ENCODE data around the gene STAM2.
A peak's percentile ranks its signal among the peaks of the same experiment; 100 is the strongest.
"Not testable (repeated sequence)": the region's sequence is repeated elsewhere in the genome, so short reads cannot be mapped to it uniquely, and the experiment has no call there.

STAM2 gene

DNA sequence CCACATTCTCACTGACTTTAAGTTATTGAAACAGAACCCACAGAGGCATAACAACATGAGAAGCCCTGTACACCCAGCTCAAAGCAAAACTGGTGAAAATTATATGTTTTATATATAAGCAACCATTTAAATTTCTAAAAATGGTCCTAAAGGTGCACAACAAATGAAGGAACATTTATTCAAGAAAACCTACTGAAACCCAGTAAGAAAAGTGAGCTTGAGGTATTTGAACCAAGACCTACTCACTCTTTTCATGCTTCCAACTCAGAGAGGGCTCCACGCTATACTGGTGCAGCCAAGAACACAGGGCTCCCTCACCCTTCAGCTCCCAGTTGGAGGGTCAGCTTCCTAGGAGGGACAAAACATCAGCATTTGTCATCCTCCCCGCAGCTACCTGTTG lies 74.6 kb downstream of the STAM2 start:
- Mint-ChIP-seq H3K27ac (no peak overlapping the region), H3K4me3 (no peak overlapping the region), H3K4me1 (ENCODE audit: low read depth) (peaks cover 20% of the 10 kb centered on the region), H3K36me3 (ENCODE audit: low read depth) (no peaks in the 10 kb centered on the region), H3K27me3 (peaks cover 51% of the 10 kb centered on the region), H3K9me3 (no peaks in the 10 kb centered on the region)

DNA sequence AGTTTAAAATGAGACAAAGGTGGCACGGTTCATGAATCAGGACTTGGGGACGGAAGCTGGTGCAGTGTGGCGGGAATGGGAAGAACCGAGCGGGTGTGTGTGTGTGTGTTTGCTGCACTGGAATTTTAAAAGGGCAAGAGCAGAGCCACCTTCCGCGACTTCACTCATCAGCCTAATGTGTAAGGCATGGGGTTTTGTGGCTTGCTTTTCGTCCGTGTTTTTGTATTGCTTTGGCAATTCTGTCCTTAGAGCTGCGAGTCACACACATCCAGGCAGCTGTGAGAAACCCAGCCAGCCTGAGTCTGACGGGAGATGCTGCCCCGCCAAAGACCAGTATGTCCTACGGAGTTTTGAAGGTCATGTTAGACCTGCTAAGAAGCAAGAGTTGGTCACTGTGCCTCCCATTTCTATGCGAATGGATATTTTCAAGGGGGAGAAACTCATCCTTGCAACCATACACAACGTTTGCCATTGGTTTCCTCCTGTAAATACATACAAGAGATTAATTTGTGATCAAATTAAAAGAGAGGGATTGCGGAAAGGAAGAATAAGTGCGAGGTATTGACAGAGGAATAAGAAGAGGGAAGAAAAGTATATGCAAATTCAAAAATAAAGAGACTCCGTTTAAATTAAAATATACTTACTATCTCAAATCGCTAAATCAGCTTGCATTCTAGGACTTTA lies 76.1 kb downstream of the STAM2 start:
- Mint-ChIP-seq H3K9me3 (no peaks in the 10 kb centered on the region), H3K27me3 (peaks cover 60% of the 10 kb centered on the region), H3K36me3 (ENCODE audit: low read depth) (no peaks in the 10 kb centered on the region), H3K4me1 (ENCODE audit: low read depth) (peaks cover 20% of the 10 kb centered on the region), H3K27ac (peak overlapping the region; percentile 47), H3K4me3 (peak overlapping the region; percentile 85)

DNA sequence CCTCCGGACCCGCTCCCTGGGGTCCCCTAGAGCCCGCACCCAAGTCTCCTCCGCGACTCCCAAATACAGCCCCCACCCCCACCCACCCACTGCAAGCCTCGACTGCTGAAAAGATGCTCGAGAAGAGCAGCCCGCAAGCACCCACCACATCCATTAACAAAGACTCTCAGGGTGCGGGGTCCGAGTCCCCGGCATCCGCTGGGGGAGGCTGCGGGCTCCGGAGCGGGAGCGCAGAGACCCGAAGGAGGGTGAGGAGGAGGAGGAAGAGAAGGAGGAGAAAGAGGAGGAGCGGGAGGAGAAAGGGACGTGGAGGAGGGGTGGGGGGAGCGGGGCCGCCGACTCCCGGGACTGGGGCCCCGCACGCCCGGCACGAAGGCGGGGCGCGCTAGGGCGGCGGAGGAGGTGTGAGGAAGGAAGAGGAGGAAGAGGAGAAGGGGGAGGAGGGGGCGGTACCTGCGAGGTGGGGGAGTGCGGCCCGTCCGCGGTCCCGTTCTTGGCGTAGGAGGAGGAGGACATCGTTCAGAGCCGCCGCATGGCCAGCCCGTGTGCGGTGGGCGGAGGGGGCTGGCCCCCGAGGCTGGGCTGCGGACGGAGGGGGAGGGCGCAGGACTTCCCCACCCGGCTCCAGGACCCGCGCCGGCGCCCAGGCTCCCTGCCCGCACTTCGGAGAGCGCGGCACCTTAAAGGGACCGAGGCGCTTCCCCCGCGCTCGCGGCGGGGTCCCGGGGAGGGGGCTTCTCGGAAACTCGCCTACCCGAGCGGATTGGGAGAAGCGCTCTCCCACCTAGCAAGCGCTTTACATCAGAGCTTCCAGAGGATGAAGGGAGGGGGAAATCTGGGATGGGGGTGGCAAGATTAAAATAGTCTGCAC lies 76.8 kb downstream of the STAM2 start, which contains the start of gene CACNB4:
TSS of gene CACNB4 (minus strand) at position 549 of the 871 bp plus-strand sequence.
- H3K27me3 Mint-ChIP-seq, result peaks cover 55% of the 10 kb centered on the region
- peak within 1 kb of the TSS; percentile 85 for H3K4me3 Mint-ChIP-seq
- peak within 1 kb of the TSS; percentile 47 for H3K27ac Mint-ChIP-seq
- peaks cover 20% of the 10 kb centered on the region for H3K4me1 Mint-ChIP-seq (ENCODE audit: low read depth)
- H3K36me3 Mint-ChIP-seq (ENCODE audit: low read depth), result no peaks in the 10 kb centered on the region
- no peaks in the 10 kb centered on the region for H3K9me3 Mint-ChIP-seq

DNA sequence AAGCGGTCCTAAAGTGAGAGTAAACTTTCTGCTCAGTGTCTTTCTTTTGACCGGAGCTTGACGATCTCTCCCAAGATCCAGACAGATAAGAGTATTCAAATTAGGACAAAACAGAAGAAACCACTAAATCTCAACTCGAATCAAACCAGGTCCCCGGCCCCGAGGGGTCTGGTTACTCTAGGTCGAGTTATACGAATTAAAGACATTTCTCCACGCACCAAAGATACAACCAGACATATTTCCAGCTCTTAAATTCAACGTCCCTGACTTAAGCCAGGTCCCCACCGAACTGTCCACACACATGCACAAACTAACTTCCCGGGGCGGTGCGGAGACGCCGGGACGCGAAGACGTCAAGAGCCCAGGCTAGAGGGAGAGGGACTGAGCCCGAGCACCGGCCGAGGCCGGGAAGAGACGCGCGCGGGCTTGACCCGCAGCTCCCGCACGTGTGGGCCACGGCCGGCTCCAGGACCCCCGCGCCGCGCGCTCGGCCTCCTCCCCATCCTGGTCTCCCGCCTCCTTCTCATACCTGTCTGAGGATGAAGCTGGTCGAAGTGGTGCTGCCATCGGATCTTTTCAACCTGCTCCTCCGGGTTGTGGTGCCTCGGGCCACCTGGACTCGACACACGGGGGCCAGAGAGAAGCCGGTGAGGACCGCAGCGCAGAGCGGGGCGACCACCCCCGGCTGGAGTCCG lies 77.6 kb downstream of the STAM2 start:
- Mint-ChIP-seq H3K36me3 (ENCODE audit: low read depth) (no peaks in the 10 kb centered on the region), H3K27me3 (peaks cover 55% of the 10 kb centered on the region), H3K4me3 (peak overlapping the region; percentile 71), H3K27ac (no peak overlapping the region), H3K4me1 (ENCODE audit: low read depth) (peaks cover 20% of the 10 kb centered on the region), H3K9me3 (no peaks in the 10 kb centered on the region)

DNA sequence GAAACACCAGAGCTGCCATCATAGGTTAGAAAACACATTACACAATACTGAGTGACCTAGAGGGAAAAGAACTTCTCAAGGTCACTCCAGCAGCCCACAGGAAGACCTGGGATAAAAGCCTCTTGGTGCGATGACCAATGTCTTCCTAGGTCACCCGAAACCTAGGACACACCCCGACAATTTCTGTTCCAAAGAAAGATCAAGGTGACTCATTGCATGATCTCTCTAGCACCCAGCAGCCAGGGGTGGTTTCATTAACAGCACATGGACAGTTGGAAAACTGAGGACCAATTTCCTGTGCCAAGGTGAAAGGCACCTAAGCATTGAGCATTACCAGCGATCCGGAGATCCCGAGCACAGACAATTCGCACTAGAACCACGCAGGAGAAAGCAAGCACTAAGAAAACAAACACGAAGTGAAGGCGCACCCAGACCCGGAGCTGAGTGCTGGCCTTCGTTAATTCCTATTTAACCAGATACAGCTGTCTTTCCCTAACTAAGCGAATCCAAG lies 78.2 kb downstream of the STAM2 start:
- Mint-ChIP-seq H3K36me3 (ENCODE audit: low read depth) (no peaks in the 10 kb centered on the region), H3K9me3 (no peaks in the 10 kb centered on the region), H3K4me3 (peak overlapping the region; percentile 71), H3K27ac (no peak overlapping the region), H3K27me3 (peaks cover 51% of the 10 kb centered on the region), H3K4me1 (ENCODE audit: low read depth) (peaks cover 20% of the 10 kb centered on the region)

DNA sequence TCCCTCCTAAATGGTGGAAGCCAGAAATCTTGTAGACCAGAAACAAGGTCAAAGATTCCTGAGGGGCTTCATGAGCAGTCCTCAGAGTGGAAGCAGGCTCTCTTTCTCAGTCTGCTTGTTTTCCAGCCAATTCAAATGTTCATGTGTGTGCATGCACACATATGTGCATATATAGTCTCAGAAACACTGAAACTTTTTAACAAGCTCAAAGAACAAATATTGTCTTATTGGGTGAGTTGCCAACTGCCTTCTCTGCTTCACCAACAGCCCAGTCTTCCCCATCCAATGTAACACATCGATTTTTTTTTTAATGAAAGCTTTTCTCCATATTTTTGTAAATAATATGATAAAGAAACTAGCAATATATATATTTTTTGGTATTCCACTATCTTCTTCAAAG lies 80.4 kb downstream of the STAM2 start:
- Mint-ChIP-seq H3K27me3 (peaks cover 35% of the 10 kb centered on the region), H3K9me3 (no peaks in the 10 kb centered on the region), H3K36me3 (ENCODE audit: low read depth) (no peaks in the 10 kb centered on the region), H3K27ac (no peak overlapping the region), H3K4me3 (no peak overlapping the region), H3K4me1 (ENCODE audit: low read depth) (peaks cover 20% of the 10 kb centered on the region)

DNA sequence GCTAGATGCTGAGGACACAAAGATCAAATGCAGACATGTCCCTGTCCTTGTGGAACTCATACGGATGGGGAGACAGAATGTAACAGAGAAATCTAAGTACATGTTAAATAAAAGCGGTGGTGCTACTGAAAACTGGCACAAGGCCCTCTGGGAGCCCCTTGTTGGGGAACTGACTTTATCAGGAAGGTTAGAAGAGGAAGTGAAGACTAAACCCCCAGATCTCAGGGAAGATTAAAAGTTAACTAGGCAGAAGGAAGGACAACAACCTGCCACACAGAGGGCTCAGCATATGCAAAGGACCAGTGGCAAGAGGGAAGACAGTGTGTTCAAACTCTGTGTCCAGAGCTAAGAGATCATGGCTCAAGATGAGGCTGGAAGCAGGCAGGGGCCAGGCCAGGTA lies 81.5 kb downstream of the STAM2 start:
- H3K4me1 Mint-ChIP-seq (ENCODE audit: low read depth), result peaks cover 13% of the 10 kb centered on the region
- H3K4me3 Mint-ChIP-seq, result no peak overlapping the region
- no peaks in the 10 kb centered on the region for H3K9me3 Mint-ChIP-seq
- H3K27me3 Mint-ChIP-seq, result peaks cover 24% of the 10 kb centered on the region
- H3K27ac Mint-ChIP-seq, result no peak overlapping the region
- H3K36me3 Mint-ChIP-seq (ENCODE audit: low read depth), result no peaks in the 10 kb centered on the region

DNA sequence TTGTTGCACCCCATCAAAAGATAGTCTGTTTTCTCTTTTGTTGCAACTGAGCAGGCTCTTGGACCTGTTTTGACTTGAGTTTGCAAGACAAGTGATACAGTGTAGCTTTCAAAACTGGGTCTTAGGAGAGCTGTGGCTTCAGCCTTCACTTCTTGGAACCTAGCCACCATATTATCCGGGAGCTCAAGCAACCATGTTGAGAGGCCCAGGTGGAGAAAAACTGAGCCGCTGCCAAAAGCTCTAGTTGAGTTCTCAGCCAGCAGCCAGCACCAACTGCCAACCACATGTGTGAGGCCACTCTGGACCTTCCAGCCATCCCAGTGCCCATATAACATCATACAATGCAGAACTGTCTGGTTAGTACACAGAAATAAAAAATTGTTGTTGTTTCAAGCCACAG lies 82.1 kb downstream of the STAM2 start:
- H3K27me3 Mint-ChIP-seq, result peaks cover 24% of the 10 kb centered on the region
- H3K4me1 Mint-ChIP-seq (ENCODE audit: low read depth), result peaks cover 13% of the 10 kb centered on the region
- no peak overlapping the region for H3K4me3 Mint-ChIP-seq
- H3K9me3 Mint-ChIP-seq, result no peaks in the 10 kb centered on the region
- no peak overlapping the region for H3K27ac Mint-ChIP-seq
- H3K36me3 Mint-ChIP-seq (ENCODE audit: low read depth), result no peaks in the 10 kb centered on the region

DNA sequence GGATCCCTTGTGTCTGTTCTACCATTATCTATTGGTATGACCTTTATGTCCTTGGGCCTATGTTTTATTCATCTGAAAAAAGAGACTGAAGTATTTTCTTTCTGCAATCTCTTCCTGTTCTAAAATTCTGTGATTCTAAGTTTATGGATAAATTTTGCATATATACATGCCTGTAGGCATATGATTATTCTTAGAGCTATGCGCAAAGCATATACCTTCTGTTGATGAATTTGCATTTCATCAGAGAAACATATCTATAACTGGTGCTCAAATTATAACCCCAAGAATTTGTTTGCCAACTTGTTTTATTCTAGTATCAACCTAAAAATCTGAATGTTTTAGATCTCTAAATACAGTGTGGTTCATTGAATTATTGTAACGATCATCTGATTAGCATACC lies 83.5 kb downstream of the STAM2 start:
- Mint-ChIP-seq H3K27me3 (peaks cover 14% of the 10 kb centered on the region), H3K27ac (no peak overlapping the region), H3K4me3 (no peak overlapping the region), H3K4me1 (ENCODE audit: low read depth) (peaks cover 1% of the 10 kb centered on the region), H3K36me3 (ENCODE audit: low read depth) (no peaks in the 10 kb centered on the region), H3K9me3 (no peaks in the 10 kb centered on the region)

DNA sequence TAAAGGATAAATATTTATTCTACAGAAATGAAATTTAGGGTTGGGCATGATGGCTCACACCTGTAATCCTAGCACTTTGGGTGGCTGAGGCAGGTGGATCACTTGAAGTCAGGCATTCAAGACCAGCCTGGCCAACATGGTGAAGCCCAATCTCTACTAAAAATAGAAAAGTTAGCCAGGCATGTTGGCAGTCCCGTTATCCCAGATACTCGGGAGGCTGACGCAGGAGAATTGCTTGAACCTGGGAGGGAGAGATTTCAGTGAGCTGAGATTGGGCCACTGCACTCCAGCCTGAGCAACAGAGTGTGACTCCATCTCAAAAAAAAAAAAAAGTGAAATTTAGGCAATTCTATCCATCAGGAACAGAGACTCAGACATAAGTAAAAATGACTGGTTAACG lies 84.8 kb downstream of the STAM2 start:
- H3K9me3 Mint-ChIP-seq; H3K36me3 Mint-ChIP-seq (ENCODE audit: low read depth); H3K4me3 Mint-ChIP-seq; H3K4me1 Mint-ChIP-seq (ENCODE audit: low read depth); H3K27ac Mint-ChIP-seq; H3K27me3 Mint-ChIP-seq: not testable (repeated sequence)

DNA sequence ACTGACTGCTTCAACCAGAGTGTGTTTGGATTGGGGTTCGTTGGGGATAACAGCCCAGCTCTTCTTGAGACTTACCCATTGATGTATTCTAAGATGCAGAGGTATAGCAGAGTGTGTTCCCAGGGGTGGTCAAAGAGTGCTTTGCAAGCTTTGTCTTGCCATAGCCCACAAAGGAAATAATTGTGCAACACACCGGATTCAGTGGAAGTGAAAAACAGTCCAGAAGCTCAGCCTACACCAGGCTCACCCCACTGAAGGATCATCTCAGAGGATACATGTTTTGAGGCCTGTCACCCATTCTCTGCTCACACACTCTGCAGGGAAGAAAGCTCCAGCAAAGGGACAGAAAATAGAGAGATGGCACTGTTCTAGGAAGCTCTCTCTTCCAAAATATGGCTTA lies 86.3 kb downstream of the STAM2 start:
- Mint-ChIP-seq H3K27me3 (no peaks in the 10 kb centered on the region), H3K9me3 (no peaks in the 10 kb centered on the region), H3K27ac (no peak overlapping the region), H3K4me3 (no peak overlapping the region), H3K36me3 (ENCODE audit: low read depth) (no peaks in the 10 kb centered on the region), H3K4me1 (ENCODE audit: low read depth) (no peaks in the 10 kb centered on the region)

DNA sequence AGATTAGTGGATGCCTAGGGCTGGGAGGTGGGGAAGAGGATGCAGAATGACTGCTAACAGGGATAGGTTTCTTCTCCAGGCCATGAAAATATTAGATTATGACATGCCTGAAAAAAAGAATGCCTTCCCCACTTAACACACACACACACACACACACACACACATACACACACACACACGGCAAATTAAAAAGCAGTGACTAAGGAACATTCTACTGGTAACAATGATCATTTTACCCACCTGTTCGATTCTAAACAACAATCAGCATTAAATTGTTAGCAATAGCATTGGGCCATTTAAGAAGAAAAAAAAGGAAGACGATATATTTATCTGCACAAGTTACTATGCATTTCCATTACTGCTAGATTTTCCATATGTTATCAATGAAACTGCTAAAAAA lies 87.6 kb downstream of the STAM2 start:
- H3K4me1 Mint-ChIP-seq (ENCODE audit: low read depth), result no peaks in the 10 kb centered on the region

DNA sequence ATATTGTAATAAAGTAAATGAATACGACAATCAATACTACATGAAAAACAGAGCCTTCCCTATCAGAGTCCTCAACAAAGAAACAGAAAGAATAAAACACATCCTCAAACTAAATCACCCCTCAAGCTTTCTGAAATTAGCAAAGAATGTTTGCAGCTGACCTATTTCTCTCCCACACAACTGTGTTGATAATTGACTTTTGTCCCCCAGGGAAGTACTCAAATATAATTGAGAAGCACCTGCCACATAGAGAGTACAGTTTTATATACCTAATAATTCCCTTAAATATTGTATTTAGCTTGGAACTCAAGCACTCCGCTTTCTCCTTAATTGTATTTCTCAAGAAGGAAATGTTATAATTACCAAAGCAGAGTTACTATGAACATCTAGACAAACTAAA lies 89.3 kb downstream of the STAM2 start:
- no peak overlapping the region for H3K4me3 Mint-ChIP-seq
- no peaks in the 10 kb centered on the region for H3K27me3 Mint-ChIP-seq
- H3K36me3 Mint-ChIP-seq (ENCODE audit: low read depth), result no peaks in the 10 kb centered on the region
- no peaks in the 10 kb centered on the region for H3K9me3 Mint-ChIP-seq
- H3K27ac Mint-ChIP-seq, result no peak overlapping the region
- no peaks in the 10 kb centered on the region for H3K4me1 Mint-ChIP-seq (ENCODE audit: low read depth)

More for the DNA sequence above, 87.6 kb downstream of the STAM2 start:
- Mint-ChIP-seq H3K27me3 (no peaks in the 10 kb centered on the region), H3K36me3 (ENCODE audit: low read depth) (no peaks in the 10 kb centered on the region), H3K9me3 (no peaks in the 10 kb centered on the region), H3K4me3 (no peak overlapping the region), H3K27ac (no peak overlapping the region)

DNA sequence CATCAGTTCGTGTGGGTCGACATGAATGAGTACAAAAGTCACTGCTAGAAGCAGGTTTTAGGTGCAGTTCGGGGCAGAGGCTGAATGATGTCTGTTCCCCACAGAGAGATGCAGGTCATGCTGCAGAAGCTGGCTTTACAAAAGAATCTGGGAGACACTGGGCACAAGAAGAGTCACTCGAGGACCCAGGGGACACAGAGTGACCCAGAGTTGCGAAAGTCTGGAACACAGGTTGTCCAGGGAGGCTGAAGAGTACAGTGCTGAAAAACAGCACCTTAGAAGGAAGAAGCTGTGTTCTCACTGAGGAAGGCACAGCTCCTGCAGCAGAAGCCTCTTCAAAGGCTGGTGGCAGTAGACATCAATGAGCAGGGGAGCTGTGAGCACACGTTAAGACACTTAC lies 91.5 kb downstream of the STAM2 start:
- Mint-ChIP-seq H3K9me3 (no peaks in the 10 kb centered on the region), H3K27ac (no peak overlapping the region), H3K4me3 (no peak overlapping the region), H3K27me3 (no peaks in the 10 kb centered on the region), H3K36me3 (ENCODE audit: low read depth) (no peaks in the 10 kb centered on the region), H3K4me1 (ENCODE audit: low read depth) (no peaks in the 10 kb centered on the region)
